BLaER1 treated with 17β-estradiol and CSF1 and Interleukin-3, amounts not matched to agents 10 nM and 100 nM (cell line): Measurements from ENCODE around the gene KLF7.

Experiments used
- H3K27ac ChIP-seq, 11 experiments: shearing (Covaris generic); formaldehyde crosslinking; 2 replicates each; pipeline ENCODE4 v1.8.1; 2022
- H3K27me3 ChIP-seq, 11 experiments: shearing (Covaris generic); formaldehyde crosslinking; 2 replicates each; pipeline ENCODE4 v1.8.1; 2022
- H3K36me3 ChIP-seq, 11 experiments: shearing (Covaris generic); formaldehyde crosslinking; 2 replicates each; pipeline ENCODE4 v1.8.1; 2022
- H3K4me1 ChIP-seq, 10 experiments: shearing (Covaris generic); formaldehyde crosslinking; 2 replicates each; pipeline ENCODE4 v1.8.1; 2022
- H3K4me2 ChIP-seq, 11 experiments: shearing (Covaris generic); formaldehyde crosslinking; 2 replicates each; pipeline ENCODE4 v1.8.1; 2022
- H3K4me3 ChIP-seq, 10 experiments: shearing (Covaris generic); formaldehyde crosslinking; 2 replicates each; pipeline ENCODE4 v1.8.1; 2022
- H3K9ac ChIP-seq, 11 experiments: shearing (Covaris generic); formaldehyde crosslinking; 2 replicates each; pipeline ENCODE4 v1.8.1; 2022
- H3K9me3 ChIP-seq, 11 experiments: shearing (Covaris generic); formaldehyde crosslinking; replicated peaks in 1 of 11; 2 replicates each; pipeline ENCODE4 v1.8.1; 2022
- H4K20me1 ChIP-seq, 11 experiments: shearing (Covaris generic); formaldehyde crosslinking; 2 replicates each; pipeline ENCODE4 v1.8.1; 2022
- Cebpa-rat ChIP-seq, 11 experiments: shearing (Covaris generic); IDR thresholded peaks; 2 replicates each; pipeline ENCODE4 v1.8.1; 2022

KLF7 gene

GRCh38 chr2:207032490-207032889 lies 133.3 kb downstream of the KLF7 start:
- no peak for TF ChIP-seq Cebpa-rat (IDR thresholded peaks at IDR 0.05)
- Histone ChIP-seq H3K27ac (no peak overlapping the region), H3K36me3 (no peaks in the 10 kb centered on the region), H3K9me3 (peaks cover 11 to 21% (median 13%) of the 10 kb centered on the region in 11 experiments; a peak in 20 of 22 replicates), H3K27me3 (no peaks in the 10 kb centered on the region), H3K4me3 (no peak overlapping the region), H4K20me1 (no peaks in the 10 kb centered on the region), H3K9ac (no peak overlapping the region), H3K4me1 (peaks cover 0 to under 1% (median 0%) of the 10 kb centered on the region in 10 experiments; a peak in 2 of 20 replicates), H3K4me2 (no peak overlapping the region)
